Activated B cell treated with CpG ODN at 0.5 μM for 24 hours (primary cell): Measurements from ENCODE around the gene SLC30A7. TPM values are rescaled to one million over a fixed set of nuclear protein-coding genes. Genes with fewer than 3 reads are reported as not detected.

Source experiments
- ATAC-seq: fragments of 200-7000 bp; cut with Tn5 transposase; one replicate; pipeline ENCODE4 v1.10.0; 2021; ENCODE audit warnings: low read depth, mild to moderate bottlenecking, moderate library complexity
- CTCF ChIA-PET: fragments of 350-600 bp; sonication (Branson Sonifier 250); formaldehyde crosslinking; loops from one replicate; lab custom pipeline; 2021; ENCODE audit warnings: antibody characterized with exemption; lab: Charles Lee
- POLR2A ChIA-PET: fragments of 350-600 bp; sonication (Branson Sonifier 250); formaldehyde crosslinking; loops from one replicate; lab custom pipeline; 2021; ENCODE audit warnings: antibody characterized with exemption; lab: Charles Lee
- DNase-seq: peaks from one replicate; pipeline ENCODE4 v3.0.0; 2022
- H3K27ac Mint-ChIP-seq: one replicate; pipeline ENCODE4 v1.8.0; 2020; ENCODE audit warnings: mixed read lengths
- H3K27me3 Mint-ChIP-seq: one replicate; pipeline ENCODE4 v1.8.0; 2021; ENCODE audit warnings: mixed read lengths
- H3K36me3 Mint-ChIP-seq: one replicate; pipeline ENCODE4 v1.8.0; 2021; ENCODE audit warnings: low read depth, mixed read lengths
- H3K4me1 Mint-ChIP-seq: one replicate; pipeline ENCODE4 v1.8.0; 2021; ENCODE audit warnings: mixed read lengths
- H3K4me3 Mint-ChIP-seq: one replicate; pipeline ENCODE4 v1.8.0; 2020; ENCODE audit warnings: mild to moderate bottlenecking, mixed read lengths
- H3K9me3 Mint-ChIP-seq: one replicate; pipeline ENCODE4 v1.8.0; 2020; ENCODE audit warnings: mixed read lengths
- CTCF ChIP-seq: fragments of 200-600 bp; IDR thresholded peaks from one replicate; pipeline ENCODE4 v1.8.0; 2022; ENCODE audit warnings: antibody characterized with exemption, mild to moderate bottlenecking
- intact Hi-C: fragments of 100-400 bp; cut with micrococcal nuclease; formaldehyde crosslinking; loops from one replicate; pipeline ENCODE4 v1.15.1; 2024
- total RNA-seq: library from RNA; stranded (reverse); gene quantifications from 2 replicates; pipeline ENCODE4 v1.2.3, GENCODE V29; 2022

The SLC30A7 gene
- total RNA-seq, 1 donor from 2014 or later: 25.7 TPM

- H3K27me3 Mint-ChIP-seq: no peaks in the 10 kb centered on the region
- intact Hi-C loops: loop anchor here (1.0 to 5.0 kb wide), 4 partner anchors 405 to 1688 kb away; no protein-coding TSS in a partner anchor
- DNase-seq (no peak), ATAC-seq (no peak)
- ChIA-PET CTCF (interaction anchor here (0.6 to 4.4 kb wide), 19 partner anchors 12 to 1692 kb away, joined by 3 to 19 read pairs (median 4); no protein-coding TSS in a partner anchor), POLR2A (no interaction called here)
- no peak for TF ChIP-seq CTCF
- no peaks in the 10 kb centered on the region for H3K4me1 Mint-ChIP-seq
- H3K27ac Mint-ChIP-seq: no peak overlapping the region
- H3K9me3 Mint-ChIP-seq: no peaks in the 10 kb centered on the region
- H3K4me3 Mint-ChIP-seq: no peak overlapping the region
- no peaks in the 10 kb centered on the region for H3K36me3 Mint-ChIP-seq
These were observed 27.4 kb upstream of the SLC30A7 start for GRCh38 chr1:100868364-100868995.

- H3K36me3 Mint-ChIP-seq: no peaks in the 10 kb centered on the region
- ATAC-seq: no peak
- no peaks in the 10 kb centered on the region for H3K9me3 Mint-ChIP-seq
- intact Hi-C loops: loop anchor here (5.0 kb wide), 1 partner anchor 593 kb away; no protein-coding TSS in a partner anchor
- no peak for TF ChIP-seq CTCF
- no peaks in the 10 kb centered on the region for H3K4me1 Mint-ChIP-seq
- ChIA-PET POLR2A (no interaction called here), CTCF (interaction anchor here (4.4 kb wide), 1 partner anchor 1063 kb away, joined by 19 read pairs; no protein-coding TSS in a partner anchor)
- no peak for DNase-seq
- no peak overlapping the region for H3K4me3 Mint-ChIP-seq
- H3K27me3 Mint-ChIP-seq: no peaks in the 10 kb centered on the region
- no peak overlapping the region for H3K27ac Mint-ChIP-seq
These were observed 25.9 kb upstream of the SLC30A7 start for GRCh38 chr1:100869996-100870395.

GRCh38 chr1:100874433-100874832, 21.5 kb upstream of the SLC30A7 start:
- POLR2A ChIA-PET: no interaction called here

GRCh38 chr1:100875228-100875627, 20.7 kb upstream of the SLC30A7 start:
- ChIA-PET POLR2A (no interaction called here), CTCF (no interaction called here)
- ATAC-seq: no peak
- no peak for DNase-seq
- Mint-ChIP-seq H3K4me3 (no peak overlapping the region), H3K36me3 (no peaks in the 10 kb centered on the region), H3K27me3 (no peaks in the 10 kb centered on the region), H3K4me1 (no peaks in the 10 kb centered on the region), H3K27ac (no peak overlapping the region), H3K9me3 (no peaks in the 10 kb centered on the region)
- intact Hi-C loops: no loop called here
- no peak for TF ChIP-seq CTCF

More at GRCh38 chr1:100874433-100874832, 21.5 kb upstream of the SLC30A7 start:
- ATAC-seq: no peak
- H3K4me3 Mint-ChIP-seq: no peak overlapping the region
- CTCF ChIA-PET: no interaction called here
- no peak for TF ChIP-seq CTCF
- no peaks in the 10 kb centered on the region for H3K4me1 Mint-ChIP-seq
- DNase-seq: no peak
- intact Hi-C loops: no loop called here
- H3K9me3 Mint-ChIP-seq: no peaks in the 10 kb centered on the region
- no peaks in the 10 kb centered on the region for H3K27me3 Mint-ChIP-seq
- H3K36me3 Mint-ChIP-seq: no peaks in the 10 kb centered on the region
- no peak overlapping the region for H3K27ac Mint-ChIP-seq

- Mint-ChIP-seq H3K36me3 (no peaks in the 10 kb centered on the region), H3K27me3 (no peaks in the 10 kb centered on the region), H3K4me3 (no peak overlapping the region), H3K9me3 (no peaks in the 10 kb centered on the region), H3K27ac (no peak overlapping the region), H3K4me1 (no peaks in the 10 kb centered on the region)
- DNase-seq: no peak
- ChIA-PET POLR2A (no interaction called here), CTCF (no interaction called here)
- no peak for ATAC-seq
- intact Hi-C loops: no loop called here
- no peak for TF ChIP-seq CTCF
These were observed 19.6 kb upstream of the SLC30A7 start for GRCh38 chr1:100876291-100876690.
